GM12874 (cell line): ENCODE results near the gene KLHL2.

Source experiments
- TF ChIP-seq, protein P1 (sequence below): IDR thresholded peaks from 2 replicates; pipeline ENCODE4 v1.5.1; 2011; ENCODE audit warnings: low read depth, mild to moderate bottlenecking, control low read depth, low read length, moderate library complexity; ENCODE audit not compliant: insufficient read depth

Gene KLHL2

DNA sequence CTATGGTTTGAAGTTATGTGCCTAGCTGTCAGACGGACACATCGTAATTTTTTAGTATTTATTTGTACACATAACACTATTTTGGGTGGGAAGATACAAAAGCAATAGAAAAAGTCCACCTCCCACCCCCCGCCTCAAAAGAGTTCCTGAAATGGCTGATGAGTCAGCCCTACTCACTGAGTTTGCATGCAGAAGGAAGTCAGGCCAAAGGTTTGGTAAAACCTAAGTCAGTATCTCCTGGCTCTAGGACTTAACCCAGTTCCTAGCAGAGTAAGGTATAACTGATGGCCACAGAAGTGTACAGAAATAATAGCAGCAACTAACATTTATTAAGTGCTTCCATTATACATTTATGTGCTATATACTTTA is 2.9 kb upstream of the KLHL2 start:
- TF ChIP-seq, protein P1, sequence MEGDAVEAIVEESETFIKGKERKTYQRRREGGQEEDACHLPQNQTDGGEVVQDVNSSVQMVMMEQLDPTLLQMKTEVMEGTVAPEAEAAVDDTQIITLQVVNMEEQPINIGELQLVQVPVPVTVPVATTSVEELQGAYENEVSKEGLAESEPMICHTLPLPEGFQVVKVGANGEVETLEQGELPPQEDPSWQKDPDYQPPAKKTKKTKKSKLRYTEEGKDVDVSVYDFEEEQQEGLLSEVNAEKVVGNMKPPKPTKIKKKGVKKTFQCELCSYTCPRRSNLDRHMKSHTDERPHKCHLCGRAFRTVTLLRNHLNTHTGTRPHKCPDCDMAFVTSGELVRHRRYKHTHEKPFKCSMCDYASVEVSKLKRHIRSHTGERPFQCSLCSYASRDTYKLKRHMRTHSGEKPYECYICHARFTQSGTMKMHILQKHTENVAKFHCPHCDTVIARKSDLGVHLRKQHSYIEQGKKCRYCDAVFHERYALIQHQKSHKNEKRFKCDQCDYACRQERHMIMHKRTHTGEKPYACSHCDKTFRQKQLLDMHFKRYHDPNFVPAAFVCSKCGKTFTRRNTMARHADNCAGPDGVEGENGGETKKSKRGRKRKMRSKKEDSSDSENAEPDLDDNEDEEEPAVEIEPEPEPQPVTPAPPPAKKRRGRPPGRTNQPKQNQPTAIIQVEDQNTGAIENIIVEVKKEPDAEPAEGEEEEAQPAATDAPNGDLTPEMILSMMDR = no peak

DNA sequence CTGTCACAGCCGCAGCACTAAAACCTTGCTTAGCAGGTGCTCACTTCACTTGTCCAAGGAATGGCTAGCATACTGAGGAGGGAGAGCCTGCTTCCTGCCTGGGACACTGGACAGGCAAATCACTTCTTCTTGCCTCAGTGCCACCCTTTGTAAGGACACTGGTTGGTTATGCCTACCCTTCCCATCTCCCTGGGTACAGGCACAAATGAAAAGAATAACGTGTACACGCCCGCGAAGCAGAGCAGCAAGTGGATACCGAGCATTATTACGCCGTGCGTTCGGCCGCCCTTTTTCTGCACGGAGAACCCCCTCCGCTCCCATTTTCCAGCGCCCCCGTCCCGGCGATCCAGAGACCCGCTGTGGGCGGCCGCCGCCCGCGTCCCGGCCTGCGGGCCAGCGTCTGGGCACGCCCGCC is 338 bp upstream of the KLHL2 start:
- TF ChIP-seq, protein P1 = no peak

DNA sequence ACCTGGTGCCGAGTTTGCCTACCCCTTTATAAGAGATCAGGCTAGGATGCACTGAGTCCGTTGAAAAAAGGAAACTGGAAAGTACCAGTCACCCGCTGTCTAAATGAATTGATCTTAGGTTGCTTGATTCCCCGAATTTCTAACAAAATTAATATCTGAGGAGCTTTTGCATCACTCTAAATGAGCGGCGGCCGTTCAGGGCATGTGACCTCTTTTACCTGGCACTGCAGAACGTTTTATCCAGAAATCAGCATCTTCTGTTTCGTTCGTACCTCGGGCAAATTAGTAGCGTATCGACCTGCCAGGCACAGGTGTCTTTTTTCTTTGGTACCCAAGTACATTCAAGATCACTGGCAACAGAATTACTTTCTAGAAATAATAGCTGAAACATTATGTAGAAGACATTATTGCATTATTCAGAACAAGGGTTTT is 876 bp downstream of the KLHL2 start:
- TF ChIP-seq, protein P1 = no peak

DNA sequence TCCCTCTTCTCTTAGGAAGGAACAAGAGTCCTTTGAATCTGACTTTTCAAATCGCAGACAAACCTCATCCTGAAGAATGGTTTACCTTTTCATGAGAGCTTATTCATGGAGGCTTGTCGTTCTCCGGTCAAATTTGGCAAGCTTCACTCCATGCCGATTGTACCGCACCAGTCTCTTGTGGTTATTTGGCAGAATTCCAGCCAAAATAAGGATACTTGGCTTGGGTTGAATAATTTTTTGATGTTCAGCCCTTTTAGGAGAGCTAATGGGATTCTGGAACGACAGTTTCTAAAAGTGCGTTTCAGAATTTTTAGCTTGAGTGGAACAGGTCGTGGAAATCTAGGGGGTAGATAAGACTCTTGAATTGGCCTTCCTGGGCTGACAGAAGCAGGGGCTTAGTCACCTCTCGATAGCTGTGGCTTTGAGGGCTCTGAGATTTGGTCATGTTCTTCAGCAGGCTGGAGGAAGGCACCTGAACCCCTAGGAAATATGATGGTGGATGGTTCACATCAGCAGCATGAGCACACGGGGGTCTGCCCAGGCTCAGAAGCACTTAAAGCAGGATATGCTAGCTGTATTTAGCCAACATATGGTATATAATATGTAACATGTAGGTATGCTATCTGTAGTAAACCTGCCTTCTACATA is 1.5 kb downstream of the KLHL2 start:
- TF ChIP-seq, protein P1 = no peak

DNA sequence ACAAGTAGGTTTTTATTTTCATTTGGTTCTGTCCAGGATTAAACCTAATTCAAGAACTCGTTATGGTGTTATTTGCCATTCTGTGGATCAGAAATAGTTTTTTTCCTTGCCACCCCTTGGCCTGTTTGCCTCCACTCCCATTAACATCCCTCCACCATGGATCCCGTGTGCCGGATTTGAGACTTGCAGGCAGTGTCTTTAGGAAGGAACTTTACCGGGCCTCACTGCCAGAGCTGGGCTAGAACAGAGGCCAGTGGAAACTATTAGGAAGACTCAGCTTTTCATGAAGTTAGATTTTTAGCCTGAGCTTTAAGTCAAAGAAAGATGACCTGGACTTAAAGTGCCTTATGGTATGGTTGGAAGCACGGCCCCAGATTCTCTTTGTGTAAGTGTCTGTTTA is 2.4 kb downstream of the KLHL2 start:
- TF ChIP-seq, protein P1 = no peak

DNA sequence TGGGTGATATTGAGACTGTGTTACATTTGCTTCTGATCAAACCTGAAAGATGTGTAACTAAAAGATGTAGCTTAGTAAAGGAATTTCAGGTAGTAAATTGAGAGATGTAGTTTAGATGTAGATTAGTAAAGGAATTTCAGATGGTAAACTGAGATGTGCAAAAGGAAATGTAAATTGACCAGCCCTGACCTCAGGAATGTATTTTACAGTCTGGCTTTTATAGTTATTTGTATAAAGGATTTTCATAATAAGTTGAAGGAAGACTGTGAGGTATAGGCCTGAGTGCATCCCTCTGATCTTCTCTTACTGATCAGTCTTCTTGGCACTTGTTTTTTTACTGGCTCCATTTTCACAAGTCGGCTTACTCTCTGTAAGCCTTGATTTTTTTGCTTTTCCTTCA is 3.2 kb downstream of the KLHL2 start:
- TF ChIP-seq, protein P1 = no peak

DNA sequence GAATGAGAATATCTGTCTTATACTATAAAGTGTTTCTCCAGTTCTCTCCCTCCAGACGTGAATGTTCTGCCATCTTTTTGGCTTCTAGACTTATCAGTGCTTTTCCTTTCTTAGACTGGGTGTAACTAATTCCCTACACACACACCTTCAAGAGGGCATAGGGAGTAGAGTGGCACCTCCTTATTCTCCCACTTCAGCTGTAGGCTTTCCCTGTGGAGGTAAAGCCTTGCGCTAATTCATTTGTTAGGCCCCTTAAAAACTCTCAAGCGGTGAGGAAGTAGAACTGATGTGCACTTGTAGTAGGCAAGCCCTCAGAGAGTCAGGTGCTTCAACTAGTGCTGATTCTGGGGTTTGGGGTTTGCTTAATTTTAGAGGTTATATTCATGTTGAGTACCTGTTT is 10.0 kb downstream of the KLHL2 start:
- TF ChIP-seq, protein P1 = no peak

DNA sequence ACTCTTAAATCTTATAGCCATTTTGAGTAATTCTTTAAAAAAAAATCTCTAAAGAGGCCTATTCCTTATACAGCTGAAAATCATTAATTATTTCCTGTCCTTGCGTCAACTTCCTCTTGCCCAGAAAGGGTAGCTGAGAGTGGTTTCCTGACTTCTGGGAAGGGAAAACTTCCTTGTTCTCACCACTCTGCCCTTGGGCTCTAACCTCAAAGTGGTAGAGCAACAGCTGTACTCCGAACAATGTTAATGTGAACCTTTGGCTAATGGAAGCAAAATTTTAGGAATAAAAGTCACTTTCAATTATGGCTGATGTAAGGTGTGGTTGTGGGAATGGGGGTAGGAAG is 15.3 kb downstream of the KLHL2 start:
- TF ChIP-seq, protein P1 = no peak
